ENCODE data around the gene MAEA. TPM values are rescaled to one million over a fixed set of nuclear protein-coding genes. Genes with fewer than 3 reads are reported as not detected.
A peak's percentile ranks its signal among the peaks of the same experiment; 100 is the strongest.

MAEA gene
- total RNA-seq, 1 donor from 2014 or later, result 68.2 TPM

DNA sequence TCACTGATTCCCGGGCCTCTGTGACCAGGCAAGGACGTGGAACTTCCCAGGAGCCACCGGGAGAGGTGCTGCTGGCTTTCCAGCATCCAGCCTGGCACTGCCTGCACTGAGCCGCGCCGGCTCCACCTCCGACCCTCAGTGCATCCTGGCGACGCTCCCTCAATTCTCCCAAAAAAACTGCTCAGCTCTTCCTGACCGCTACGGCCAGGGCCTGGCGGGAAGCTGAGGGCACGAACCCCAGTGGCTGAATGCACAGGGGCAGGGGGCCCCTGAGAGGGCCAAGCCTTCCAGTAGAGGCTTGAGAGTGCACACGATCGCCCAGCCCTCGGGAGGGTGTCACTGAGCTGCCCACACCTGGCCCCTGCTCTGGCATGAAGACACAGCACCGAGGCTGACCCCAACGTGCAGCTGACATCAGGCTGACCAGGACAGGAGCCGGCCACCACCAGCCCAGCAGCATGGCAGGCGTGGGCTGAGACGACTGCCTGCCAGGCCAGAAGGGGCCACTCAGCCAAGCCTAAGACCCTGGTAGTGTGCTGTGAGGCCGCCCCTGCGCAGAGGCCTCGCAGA is 47.7 kb upstream of the MAEA start:
- Mint-ChIP-seq H3K36me3 (ENCODE audit: low read depth, unreplicated experiment) (peaks cover 13% of the 10 kb centered on the region), H3K4me1 (ENCODE audit: unreplicated experiment) (peaks cover 26% of the 10 kb centered on the region), H3K27ac (ENCODE audit: unreplicated experiment) (no peak overlapping the region), H3K27me3 (ENCODE audit: unreplicated experiment) (peaks cover 11% of the 10 kb centered on the region), H3K9me3 (ENCODE audit: unreplicated experiment) (no peaks in the 10 kb centered on the region), H3K4me3 (ENCODE audit: unreplicated experiment) (no peak overlapping the region)
- DNase-seq (ENCODE audit: low spot score), result no peak
- TF ChIP-seq, protein P1, sequence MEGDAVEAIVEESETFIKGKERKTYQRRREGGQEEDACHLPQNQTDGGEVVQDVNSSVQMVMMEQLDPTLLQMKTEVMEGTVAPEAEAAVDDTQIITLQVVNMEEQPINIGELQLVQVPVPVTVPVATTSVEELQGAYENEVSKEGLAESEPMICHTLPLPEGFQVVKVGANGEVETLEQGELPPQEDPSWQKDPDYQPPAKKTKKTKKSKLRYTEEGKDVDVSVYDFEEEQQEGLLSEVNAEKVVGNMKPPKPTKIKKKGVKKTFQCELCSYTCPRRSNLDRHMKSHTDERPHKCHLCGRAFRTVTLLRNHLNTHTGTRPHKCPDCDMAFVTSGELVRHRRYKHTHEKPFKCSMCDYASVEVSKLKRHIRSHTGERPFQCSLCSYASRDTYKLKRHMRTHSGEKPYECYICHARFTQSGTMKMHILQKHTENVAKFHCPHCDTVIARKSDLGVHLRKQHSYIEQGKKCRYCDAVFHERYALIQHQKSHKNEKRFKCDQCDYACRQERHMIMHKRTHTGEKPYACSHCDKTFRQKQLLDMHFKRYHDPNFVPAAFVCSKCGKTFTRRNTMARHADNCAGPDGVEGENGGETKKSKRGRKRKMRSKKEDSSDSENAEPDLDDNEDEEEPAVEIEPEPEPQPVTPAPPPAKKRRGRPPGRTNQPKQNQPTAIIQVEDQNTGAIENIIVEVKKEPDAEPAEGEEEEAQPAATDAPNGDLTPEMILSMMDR (IDR thresholded peaks at IDR 0.05; ENCODE audit: unreplicated experiment), result no peak

DNA sequence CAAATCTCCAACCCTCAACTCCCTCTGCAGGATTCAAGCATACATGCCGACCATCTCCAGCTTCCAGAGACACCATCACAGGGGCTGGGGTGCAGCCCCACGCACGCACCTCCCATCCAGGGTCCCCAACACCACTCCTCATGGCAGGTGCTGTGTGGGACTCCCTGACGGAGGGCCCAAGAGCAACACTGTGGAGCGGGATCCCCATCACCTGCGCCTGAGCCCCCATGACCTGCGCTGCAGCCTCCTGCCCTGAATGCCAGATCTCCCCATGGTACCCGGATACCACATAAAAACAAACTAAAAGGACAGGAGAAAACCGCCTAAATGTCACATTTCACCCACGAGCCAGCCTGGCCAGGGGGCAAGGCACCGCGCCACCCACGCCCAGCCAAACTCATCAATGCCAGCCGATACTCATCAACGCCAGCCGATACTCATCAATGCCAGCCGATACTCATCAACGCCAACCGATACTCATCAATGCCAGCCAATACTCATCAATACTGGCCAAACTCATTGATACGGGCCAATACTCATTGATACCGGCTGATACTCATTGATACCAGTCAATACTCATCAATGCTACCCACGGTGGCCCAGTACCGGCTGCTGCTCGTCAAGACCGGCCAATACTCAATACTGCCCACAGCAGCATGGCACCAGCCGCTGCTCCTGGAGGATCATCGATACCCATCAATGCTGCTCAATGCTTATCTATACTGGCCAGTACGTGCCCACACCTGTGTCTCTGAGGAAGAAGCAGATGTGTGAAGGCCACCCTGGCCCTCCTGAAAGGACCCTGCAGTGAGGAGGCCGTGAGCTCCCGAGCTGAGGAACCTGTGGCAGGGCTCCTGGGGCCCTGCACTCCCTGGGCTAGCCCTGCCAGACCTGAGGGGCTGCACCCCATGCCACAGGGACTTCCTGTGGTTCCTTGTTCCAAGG is 46.9 kb upstream of the MAEA start:
- DNase-seq (ENCODE audit: low spot score), result no peak

DNA sequence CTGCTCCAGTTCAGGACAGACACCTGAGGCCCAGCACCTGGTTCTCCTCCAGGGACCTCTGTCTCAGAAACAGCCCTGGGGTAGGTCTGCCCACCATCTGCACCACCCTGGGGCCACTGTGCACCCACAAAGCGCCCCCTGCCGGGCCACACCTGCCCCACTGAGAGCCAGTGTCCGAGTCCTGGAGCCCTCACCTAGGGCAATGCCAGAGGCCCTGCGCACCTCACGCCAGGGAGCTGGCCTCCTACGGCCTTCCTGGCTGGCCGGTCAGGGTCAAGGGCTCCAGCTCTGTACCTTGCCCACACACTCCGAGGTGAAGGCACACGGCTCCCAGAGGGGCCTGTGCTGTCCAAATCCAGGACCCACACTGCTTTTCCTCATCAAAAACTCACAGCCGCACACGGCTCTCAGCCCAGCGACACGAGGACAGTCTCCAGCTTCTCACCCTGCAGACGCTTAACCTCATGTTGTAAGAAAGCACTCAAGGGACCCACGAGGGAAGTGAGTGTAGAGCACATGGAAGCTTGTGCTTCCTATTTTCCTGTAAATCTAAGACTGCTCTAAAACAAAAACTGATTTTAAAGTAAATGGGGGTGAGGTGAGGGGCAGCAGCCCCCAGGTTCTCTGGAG is 46.1 kb upstream of the MAEA start:
- no peak overlapping the region for H3K27ac Mint-ChIP-seq (ENCODE audit: unreplicated experiment)
- TF ChIP-seq, protein P1 (IDR thresholded peaks at IDR 0.05; ENCODE audit: unreplicated experiment), result no peak
- peaks cover 28% of the 10 kb centered on the region for H3K4me1 Mint-ChIP-seq (ENCODE audit: unreplicated experiment)
- DNase-seq (ENCODE audit: low spot score), result no peak
- H3K27me3 Mint-ChIP-seq (ENCODE audit: unreplicated experiment), result peaks cover 11% of the 10 kb centered on the region
- no peaks in the 10 kb centered on the region for H3K9me3 Mint-ChIP-seq (ENCODE audit: unreplicated experiment)
- no peak overlapping the region for H3K4me3 Mint-ChIP-seq (ENCODE audit: unreplicated experiment)
- peaks cover 15% of the 10 kb centered on the region for H3K36me3 Mint-ChIP-seq (ENCODE audit: low read depth, unreplicated experiment)

More for the DNA sequence above, 46.9 kb upstream of the MAEA start:
- H3K9me3 Mint-ChIP-seq (ENCODE audit: unreplicated experiment), result no peaks in the 10 kb centered on the region
- peaks cover 14% of the 10 kb centered on the region for H3K27me3 Mint-ChIP-seq (ENCODE audit: unreplicated experiment)
- H3K27ac Mint-ChIP-seq (ENCODE audit: unreplicated experiment), result peak overlapping the region; percentile 82
- peaks cover 15% of the 10 kb centered on the region for H3K36me3 Mint-ChIP-seq (ENCODE audit: low read depth, unreplicated experiment)
- peaks cover 28% of the 10 kb centered on the region for H3K4me1 Mint-ChIP-seq (ENCODE audit: unreplicated experiment)
- H3K4me3 Mint-ChIP-seq (ENCODE audit: unreplicated experiment), result peak overlapping the region; percentile 66
- TF ChIP-seq, protein P1 (IDR thresholded peaks at IDR 0.05; ENCODE audit: unreplicated experiment), result no peak

DNA sequence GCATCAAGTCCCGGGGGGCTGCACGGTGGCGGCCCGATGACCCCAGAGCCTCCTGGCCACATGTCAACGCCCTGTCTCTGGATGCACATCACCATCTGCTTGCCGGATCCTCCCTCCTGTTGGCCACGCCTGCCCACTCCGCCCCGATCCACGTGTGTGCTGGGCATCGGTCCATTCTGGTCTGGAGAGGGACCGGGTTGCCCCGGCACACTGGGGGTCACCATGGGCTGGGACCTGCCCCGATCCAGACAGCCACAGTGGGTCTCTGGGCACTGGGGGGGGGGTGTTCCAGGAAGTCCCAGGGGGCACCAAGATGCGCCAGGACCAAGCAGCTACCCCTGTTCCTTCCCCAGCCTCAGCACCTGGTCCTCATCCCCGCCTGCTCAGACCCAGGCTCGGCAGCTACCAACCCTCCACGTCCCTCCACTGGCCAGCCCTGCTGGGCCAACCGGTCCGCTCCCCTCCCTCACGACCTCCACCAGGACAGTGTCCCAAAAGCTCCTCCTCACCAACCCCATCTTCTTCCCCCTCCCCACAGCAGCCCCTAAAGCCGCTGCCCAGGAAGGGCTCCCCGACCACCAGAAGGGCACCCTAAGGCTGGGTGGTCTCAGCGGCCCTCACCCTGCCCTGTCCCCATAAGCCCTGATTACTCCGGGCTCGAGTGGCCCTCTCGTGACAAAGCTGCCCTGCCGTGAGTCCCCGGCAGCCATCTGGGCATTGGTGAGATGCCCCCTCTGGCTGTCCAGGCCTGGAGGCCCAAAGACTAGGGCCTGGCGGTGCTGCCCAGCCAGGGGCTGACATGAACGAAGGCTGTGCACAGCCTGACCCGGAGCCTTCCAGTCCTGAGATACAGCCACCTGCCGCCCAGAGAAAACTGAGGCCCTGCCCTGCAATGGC is 45.4 kb upstream of the MAEA start:
- peaks cover 28% of the 10 kb centered on the region for H3K4me1 Mint-ChIP-seq (ENCODE audit: unreplicated experiment)
- peak overlapping the region; percentile 71 for H3K27ac Mint-ChIP-seq (ENCODE audit: unreplicated experiment)
- no peaks in the 10 kb centered on the region for H3K9me3 Mint-ChIP-seq (ENCODE audit: unreplicated experiment)
- DNase-seq (ENCODE audit: low spot score), result no peak
- TF ChIP-seq, protein P1 (IDR thresholded peaks at IDR 0.05; ENCODE audit: unreplicated experiment), result no peak
- H3K4me3 Mint-ChIP-seq (ENCODE audit: unreplicated experiment), result peak overlapping the region; percentile 63
- peaks cover 11% of the 10 kb centered on the region for H3K27me3 Mint-ChIP-seq (ENCODE audit: unreplicated experiment)
- H3K36me3 Mint-ChIP-seq (ENCODE audit: low read depth, unreplicated experiment), result peaks cover 11% of the 10 kb centered on the region
